Esophagus squamous epithelium (tissue), 5 donors: ENCODE data around the gene AMDHD1. TPM values are rescaled to one million over a fixed set of nuclear protein-coding genes. Genes with fewer than 3 reads are reported as not detected.

Experiments
- DNase-seq: peaks from one replicate; lab custom pipeline; 2025; lab: John Stamatoyannopoulos, UW
- H3K27ac ChIP-seq, 4 donors: fragments of 200-600 bp; sonication (generic); one replicate each; pipeline ENCODE4 v1.5.1; 2016 to 2019; ENCODE audit warnings: mild to moderate bottlenecking in 1 of 4
- H3K27me3 ChIP-seq, 4 donors: fragments of 200-600 bp; sonication (generic); 1 replicate in 3 of 4; 2 replicates in 1 of 4; pipeline versions ENCODE4 v1.5.1 to v1.6.0; 2017 to 2021; ENCODE audit warnings: antibody characterized with exemption in 1 of 4
- H3K36me3 ChIP-seq, 3 donors: fragments of 200-600 bp; sonication (generic); one replicate each; pipeline ENCODE4 v1.5.1; 2016 to 2019
- H3K4me1 ChIP-seq, 3 donors: fragments of 200-600 bp; sonication (generic); one replicate each; pipeline ENCODE4 v1.5.1; 2017 to 2019
- H3K4me3 ChIP-seq, 4 donors: fragments of 200-600 bp; sonication (generic); 1 replicate in 3 of 4; 2 replicates in 1 of 4; pipeline ENCODE4 v1.5.1; 2016 to 2019; ENCODE audit warnings: mild to moderate bottlenecking in 2 of 4, moderate library complexity in 1 of 4
- H3K9me3 ChIP-seq, 3 donors: fragments of 200-600 bp; sonication (generic); one replicate each; pipeline ENCODE4 v1.5.1; 2016 to 2019
- CTCF ChIP-seq, 6 experiments: fragments of 450-650 bp in 4 of 6; fragments of 200-600 bp in 2 of 6; sonication (generic) in 2 of 6; IDR thresholded peaks; one replicate each; pipeline ENCODE4 v1.5.1; 2016 to 2019; ENCODE audit warnings: antibody characterized with exemption in 6 of 6, mild to moderate bottlenecking in 4 of 6, moderate library complexity in 4 of 6
- POLR2A ChIP-seq, 4 donors: fragments of 450-650 bp; IDR thresholded peaks; one replicate each; pipeline ENCODE4 v1.6.1; 2017; ENCODE audit warnings: antibody characterized with exemption in 4 of 4, mild to moderate bottlenecking in 4 of 4, moderate library complexity in 3 of 4
- WGBS, 2 donors: methylation state at CpG; one replicate each; pipeline ENCODE4 v1.1.5; 2018; 5-methylcytosine and 5-hydroxymethylcytosine counted together
- intact Hi-C: fragments of 100-400 bp; cut with DNase I; formaldehyde crosslinking; loops from one replicate; pipeline ENCODE4 v1.15.0; 2022
- total RNA-seq, 4 donors: library from RNA; depleted of rRNA; stranded (reverse); fragments of >200 nt; gene quantifications; one replicate each; pipeline ENCODE4 v1.1.0, GENCODE V29; 2016
- donor health status: DM: yes; HTN: yes; CAD: no.

The AMDHD1 gene
- total RNA-seq: under 1 TPM in 2 of 4 donors, not detected in 2; 0.19 to 0.26 TPM

- intact Hi-C loops: no loop called here
- H3K27me3 ChIP-seq: no peaks in the 10 kb centered on the region
- H3K36me3 ChIP-seq: no peaks in the 10 kb centered on the region
- 0% methylated on average over 2 of the region's 38 CpGs for WGBS, 2 donors
- H3K4me1 ChIP-seq: peaks cover 3 to 21% (median 4%) of the 10 kb centered on the region in 3 donors
- no peak for DNase-seq
- TF ChIP-seq POLR2A (IDR thresholded peaks at IDR 0.05) (no peak), CTCF (IDR thresholded peaks at IDR 0.05) (peak in 2 of 6 experiments; percentile 36 to 37)
- H3K27ac ChIP-seq: peak within 1 kb of the TSS; percentile 75 to 91 (median 84)
- no peaks in the 10 kb centered on the region for H3K9me3 ChIP-seq
- H3K4me3 ChIP-seq: peak within 1 kb of the TSS; percentile 58 to 89 (median 78)
Measured at GRCh38 chr12:95943330-95943842, at the start of gene AMDHD1. Gene AMDHD1, plus strand, starts transcription at chr12:95943331. Its CDS starts 68 bp downstream, at chr12:95943399.

GRCh38 chr12:95896846-95897245 is 46.3 kb upstream of the AMDHD1 start:
- Histone ChIP-seq H3K4me1 (no peaks in the 10 kb centered on the region), H3K36me3 (no peaks in the 10 kb centered on the region), H3K27ac (no peak overlapping the region), H3K4me3 (no peak overlapping the region), H3K9me3 (no peaks in the 10 kb centered on the region), H3K27me3 (no peaks in the 10 kb centered on the region)
- intact Hi-C loops: no loop called here
- WGBS, 2 donors: 84 to 88% methylated on average over 4 of the region's 4 CpGs
- DNase-seq: no peak
- no peak for TF ChIP-seq CTCF (IDR thresholded peaks at IDR 0.05)
- no peak for TF ChIP-seq POLR2A (IDR thresholded peaks at IDR 0.05)

- no peak for DNase-seq
- H3K4me3 ChIP-seq: no peak overlapping the region
- no peak overlapping the region for H3K27ac ChIP-seq
- H3K36me3 ChIP-seq: no peaks in the 10 kb centered on the region
- peaks cover 0 to 6% (median 0%) of the 10 kb centered on the region in 4 donors for H3K27me3 ChIP-seq
- intact Hi-C loops: no loop called here
- WGBS, 2 donors: 56 to 61% methylated on average over 4 of the region's 4 CpGs
- H3K9me3 ChIP-seq: peaks cover 0 to 6% (median 0%) of the 10 kb centered on the region in 3 donors
- no peaks in the 10 kb centered on the region for H3K4me1 ChIP-seq
- TF ChIP-seq POLR2A (IDR thresholded peaks at IDR 0.05): no peak
- no peak for TF ChIP-seq CTCF (IDR thresholded peaks at IDR 0.05)
Measured at GRCh38 chr12:95898081-95898480, 45.0 kb upstream of the AMDHD1 start.

GRCh38 chr12:95908573-95908972 is 34.6 kb upstream of the AMDHD1 start:
- DNase-seq: no peak
- H3K27ac ChIP-seq: no peak overlapping the region
- peaks cover 0 to 10% (median 0%) of the 10 kb centered on the region in 4 donors for H3K27me3 ChIP-seq
- no peaks in the 10 kb centered on the region for H3K4me1 ChIP-seq
- H3K36me3 ChIP-seq: no peaks in the 10 kb centered on the region
- H3K4me3 ChIP-seq: no peak overlapping the region
- no peak for TF ChIP-seq POLR2A (IDR thresholded peaks at IDR 0.05)
- TF ChIP-seq CTCF (IDR thresholded peaks at IDR 0.05): no peak
- H3K9me3 ChIP-seq: no peaks in the 10 kb centered on the region
- intact Hi-C loops: no loop called here

- intact Hi-C loops: no loop called here
- 90 to 91% methylated on average over 3 of the region's 3 CpGs for WGBS, 2 donors
- no peak for TF ChIP-seq CTCF (IDR thresholded peaks at IDR 0.05)
- TF ChIP-seq POLR2A (IDR thresholded peaks at IDR 0.05): no peak
Measured at GRCh38 chr12:95909871-95910270, 33.3 kb upstream of the AMDHD1 start.

More at GRCh38 chr12:95909871-95910270, 33.3 kb upstream of the AMDHD1 start:
- Histone ChIP-seq H3K27me3 (peaks cover 0 to 4% (median 0%) of the 10 kb centered on the region in 4 donors), H3K9me3 (no peaks in the 10 kb centered on the region), H3K27ac (no peak overlapping the region), H3K4me1 (no peaks in the 10 kb centered on the region), H3K36me3 (no peaks in the 10 kb centered on the region), H3K4me3 (no peak overlapping the region)
- no peak for DNase-seq
